H1 (cell line): Measurements from ENCODE around the gene GRM8.

Source experiments
- CREB1 ChIP-seq: IDR thresholded peaks from 2 replicates; pipeline ENCODE4 v1.6.1; 2012; ENCODE audit warnings: inconsistent platforms
- EP300 ChIP-seq, 2 experiments: IDR thresholded peaks; 1 replicate in 1 of 2; 2 replicates in 1 of 2; pipeline ENCODE4 v1.6.1; 2011 to 2012; ENCODE audit warnings: low read depth in 2 of 2, low read length in 2 of 2, mild to moderate bottlenecking in 2 of 2, borderline replicate concordance in 1 of 2, inconsistent platforms in 1 of 2, moderate library complexity in 1 of 2
- GTF2F1 ChIP-seq: IDR thresholded peaks from 2 replicates; pipeline ENCODE4 v1.6.1; 2012; ENCODE audit warnings: low read depth, low read length, improper control_type of control experiment, borderline replicate concordance
- MAX ChIP-seq: IDR thresholded peaks from 2 replicates; pipeline ENCODE4 v1.6.1; 2012; ENCODE audit warnings: inconsistent platforms
- POLR2A ChIP-seq, 2 experiments: IDR thresholded peaks; 1 replicate in 1 of 2; 2 replicates in 1 of 2; pipeline ENCODE4 v1.6.1; 2011; ENCODE audit warnings: low read depth in 2 of 2, low read length in 2 of 2, mild to moderate bottlenecking in 2 of 2; ENCODE audit errors: control extremely low read depth in 1 of 2
- RAD21 ChIP-seq, 2 experiments: IDR thresholded peaks in 1 of 2; conservative IDR thresholded peaks in 1 of 2; 2 replicates each; pipeline ENCODE4 v1.6.1; 2011; ENCODE audit warnings: low read depth in 2 of 2, low read length in 2 of 2, improper control_type of control experiment in 1 of 2, inconsistent platforms in 1 of 2, mild to moderate bottlenecking in 1 of 2, moderate library complexity in 1 of 2
- TAF1 ChIP-seq: IDR thresholded peaks from 2 replicates; pipeline ENCODE4 v1.6.1; 2011; ENCODE audit warnings: mild to moderate bottlenecking, low read depth, low read length
- TF ChIP-seq, protein P1 (sequence below), 3 experiments: IDR thresholded peaks; 1 replicate in 2 of 3; 2 replicates in 1 of 3; pipeline versions ENCODE4 v1.5.1 to v1.6.1; 2011; ENCODE audit warnings: low read length in 3 of 3, mild to moderate bottlenecking in 3 of 3, inconsistent platforms in 2 of 3, low read depth in 1 of 3, moderate library complexity in 1 of 3; ENCODE audit not compliant: insufficient read depth in 1 of 3; ENCODE audit errors: control extremely low read depth in 1 of 3

DNA sequence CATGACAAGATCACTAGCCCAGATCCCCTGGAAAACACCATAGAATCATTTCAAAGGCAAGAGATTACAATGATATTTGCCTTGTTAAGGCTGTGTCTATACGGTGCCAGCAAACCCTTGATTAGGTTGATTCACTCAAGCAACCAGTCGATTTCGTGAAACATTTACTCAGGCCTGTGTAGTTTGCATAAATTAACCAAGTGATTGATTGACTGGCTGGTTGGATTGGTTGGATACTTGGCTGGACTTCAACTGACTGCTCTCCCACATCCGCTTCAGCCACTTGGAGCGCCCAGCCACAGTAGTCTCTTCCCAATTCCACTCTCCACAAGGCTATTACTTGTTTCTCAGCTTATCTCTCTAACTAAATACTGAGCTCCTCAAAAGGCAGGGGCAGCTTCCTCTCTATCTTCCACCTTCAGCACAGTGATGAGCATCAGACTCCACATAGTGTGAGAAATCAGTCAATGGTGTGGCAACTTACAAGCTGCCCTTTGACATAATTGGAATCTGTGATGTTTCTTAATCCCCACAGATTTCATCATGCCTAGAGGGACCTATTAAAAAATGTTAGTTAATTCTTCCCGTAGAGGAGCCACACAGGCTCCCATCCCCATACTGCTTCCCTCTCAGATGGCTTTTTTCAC lies 217.4 kb downstream of the GRM8 start:
- TF ChIP-seq POLR2A (IDR thresholded peaks at IDR 0.05; ENCODE audit: control extremely low read depth in 1 of 2, low read depth in 2 of 2, low read length in 2 of 2) (no peak), CREB1 (no peak), TAF1 (no peak), MAX (no peak), GTF2F1 (no peak), EP300 (IDR thresholded peaks at IDR 0.05; ENCODE audit: borderline replicate concordance in 1 of 2, low read depth in 2 of 2, low read length in 2 of 2) (no peak), RAD21 (IDR thresholded peaks at IDR 0.05 in 1 of 2, conservative IDR thresholded peaks at IDR 0.05 in 1 of 2; ENCODE audit: low read depth in 2 of 2, low read length in 2 of 2) (no peak)
- TF ChIP-seq, protein P1, sequence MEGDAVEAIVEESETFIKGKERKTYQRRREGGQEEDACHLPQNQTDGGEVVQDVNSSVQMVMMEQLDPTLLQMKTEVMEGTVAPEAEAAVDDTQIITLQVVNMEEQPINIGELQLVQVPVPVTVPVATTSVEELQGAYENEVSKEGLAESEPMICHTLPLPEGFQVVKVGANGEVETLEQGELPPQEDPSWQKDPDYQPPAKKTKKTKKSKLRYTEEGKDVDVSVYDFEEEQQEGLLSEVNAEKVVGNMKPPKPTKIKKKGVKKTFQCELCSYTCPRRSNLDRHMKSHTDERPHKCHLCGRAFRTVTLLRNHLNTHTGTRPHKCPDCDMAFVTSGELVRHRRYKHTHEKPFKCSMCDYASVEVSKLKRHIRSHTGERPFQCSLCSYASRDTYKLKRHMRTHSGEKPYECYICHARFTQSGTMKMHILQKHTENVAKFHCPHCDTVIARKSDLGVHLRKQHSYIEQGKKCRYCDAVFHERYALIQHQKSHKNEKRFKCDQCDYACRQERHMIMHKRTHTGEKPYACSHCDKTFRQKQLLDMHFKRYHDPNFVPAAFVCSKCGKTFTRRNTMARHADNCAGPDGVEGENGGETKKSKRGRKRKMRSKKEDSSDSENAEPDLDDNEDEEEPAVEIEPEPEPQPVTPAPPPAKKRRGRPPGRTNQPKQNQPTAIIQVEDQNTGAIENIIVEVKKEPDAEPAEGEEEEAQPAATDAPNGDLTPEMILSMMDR (IDR thresholded peaks at IDR 0.05; ENCODE audit: control extremely low read depth in 1 of 3, insufficient read depth in 1 of 3, low read depth in 1 of 3, low read length in 3 of 3) = no peak
